Erythroblast (primary cell): Measurements from ENCODE around the gene SH2D4B.

Source experiments
- GATA1 ChIP-seq: IDR thresholded peaks from 2 replicates; pipeline ENCODE4 v1.6.1; 2011; ENCODE audit warnings: low read depth, mild to moderate bottlenecking, control low read depth, low read length, moderate library complexity
- POLR2A ChIP-seq: IDR thresholded peaks from 2 replicates; pipeline ENCODE4 v1.6.1; 2011; ENCODE audit warnings: mild to moderate bottlenecking, low read length

DNA sequence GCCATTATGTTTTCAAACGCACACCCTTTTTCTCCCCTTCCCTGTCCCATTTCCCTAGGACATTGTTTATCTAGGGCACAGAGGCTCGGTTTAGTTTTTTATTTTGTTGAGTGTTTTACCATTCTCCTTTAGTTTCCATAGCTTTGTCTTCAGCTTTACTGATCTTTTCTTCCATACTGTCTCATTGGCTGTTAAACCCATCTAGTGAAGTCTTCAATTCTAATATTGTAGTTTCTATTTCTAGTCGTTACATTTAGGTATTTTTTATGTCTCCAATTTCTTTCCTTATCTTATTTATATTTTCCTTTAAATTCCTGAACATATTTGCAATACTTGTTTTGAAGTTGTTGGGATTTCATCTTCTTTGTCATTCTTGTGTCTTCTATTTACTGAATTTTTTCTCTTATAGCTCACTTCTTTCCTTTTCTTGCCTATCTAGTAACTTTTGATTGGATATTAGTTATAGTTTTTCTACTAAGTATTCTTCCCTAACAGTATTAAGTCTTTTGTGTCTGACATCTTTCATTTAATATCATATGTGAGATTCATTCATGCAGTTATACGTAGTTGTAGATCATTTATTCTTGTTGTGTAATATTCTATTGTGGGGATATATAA lies 41.0 kb upstream of the SH2D4B start:
- no peak for TF ChIP-seq POLR2A
- no peak for TF ChIP-seq GATA1
